D721Med (cell line): ENCODE measurements around the gene FYTTD1.
"Not testable (repeated sequence)": the region's sequence is repeated elsewhere in the genome, so short reads cannot be mapped to it uniquely, and the experiment has no call there.

Experiments
- DNase-seq: peaks from one replicate; pipeline ENCODE4 v3.0.0; 2011; ENCODE audit warnings: low spot score; ENCODE audit not compliant: insufficient read length
- FAIRE-seq: peaks from 2 replicates; lab custom pipeline; 2011; peaks lifted over from hg19 to GRCh38; lab: Jason Lieb, UNC
- TF ChIP-seq, protein P1 (sequence below): IDR thresholded peaks from 2 replicates; pipeline ENCODE4 v1.5.1; 2012; ENCODE audit warnings: mild to moderate bottlenecking, control low read depth; ENCODE audit not compliant: insufficient read depth; ENCODE audit errors: missing control alignments

Gene FYTTD1

DNA sequence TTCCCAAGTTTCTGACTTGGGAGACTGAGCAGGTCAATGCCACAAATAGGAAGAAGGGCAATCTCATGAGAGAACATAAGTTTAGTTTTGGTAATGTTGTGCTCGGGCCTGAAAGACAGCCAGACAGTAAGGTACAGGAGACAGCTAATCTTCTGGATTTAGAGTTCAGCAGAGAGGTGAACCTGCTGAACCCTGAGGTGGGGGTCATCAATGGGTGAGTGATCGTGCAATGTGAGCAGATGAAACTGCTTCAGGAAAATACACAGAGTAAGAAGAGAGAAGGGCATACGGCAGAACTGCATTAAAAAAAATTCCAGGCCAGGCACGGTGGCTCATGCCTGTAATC, 36.2 kb upstream of the FYTTD1 start:
- no peak for DNase-seq
- TF ChIP-seq, protein P1, sequence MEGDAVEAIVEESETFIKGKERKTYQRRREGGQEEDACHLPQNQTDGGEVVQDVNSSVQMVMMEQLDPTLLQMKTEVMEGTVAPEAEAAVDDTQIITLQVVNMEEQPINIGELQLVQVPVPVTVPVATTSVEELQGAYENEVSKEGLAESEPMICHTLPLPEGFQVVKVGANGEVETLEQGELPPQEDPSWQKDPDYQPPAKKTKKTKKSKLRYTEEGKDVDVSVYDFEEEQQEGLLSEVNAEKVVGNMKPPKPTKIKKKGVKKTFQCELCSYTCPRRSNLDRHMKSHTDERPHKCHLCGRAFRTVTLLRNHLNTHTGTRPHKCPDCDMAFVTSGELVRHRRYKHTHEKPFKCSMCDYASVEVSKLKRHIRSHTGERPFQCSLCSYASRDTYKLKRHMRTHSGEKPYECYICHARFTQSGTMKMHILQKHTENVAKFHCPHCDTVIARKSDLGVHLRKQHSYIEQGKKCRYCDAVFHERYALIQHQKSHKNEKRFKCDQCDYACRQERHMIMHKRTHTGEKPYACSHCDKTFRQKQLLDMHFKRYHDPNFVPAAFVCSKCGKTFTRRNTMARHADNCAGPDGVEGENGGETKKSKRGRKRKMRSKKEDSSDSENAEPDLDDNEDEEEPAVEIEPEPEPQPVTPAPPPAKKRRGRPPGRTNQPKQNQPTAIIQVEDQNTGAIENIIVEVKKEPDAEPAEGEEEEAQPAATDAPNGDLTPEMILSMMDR, result no peak
- no peak for FAIRE-seq

- DNase-seq (no peak), FAIRE-seq (no peak)
- TF ChIP-seq, protein P1, result no peak
Measured at GRCh38 chr3:197714251-197714650, 35.4 kb upstream of the FYTTD1 start.

DNA sequence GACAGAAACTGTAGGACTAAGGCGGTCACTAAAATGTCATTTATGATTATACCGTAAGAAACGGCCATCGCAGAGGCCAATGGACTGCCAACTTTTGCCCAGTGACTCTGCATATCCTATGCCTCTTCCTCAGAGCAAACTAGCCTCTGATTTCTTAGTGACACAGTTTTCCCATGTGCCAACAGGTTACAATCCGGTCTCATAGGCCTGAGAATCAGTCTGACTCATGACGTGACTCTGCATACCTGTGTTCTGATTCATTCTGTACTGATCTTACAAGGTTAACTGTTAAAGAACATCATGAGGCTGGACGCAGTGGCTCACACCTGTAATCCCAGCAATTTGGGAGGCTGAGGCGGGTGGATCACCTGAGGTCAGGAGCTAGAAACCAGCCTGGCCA, 30.8 kb upstream of the FYTTD1 start:
- DNase-seq, result no peak
- TF ChIP-seq, protein P1, result no peak
- no peak for FAIRE-seq

DNA sequence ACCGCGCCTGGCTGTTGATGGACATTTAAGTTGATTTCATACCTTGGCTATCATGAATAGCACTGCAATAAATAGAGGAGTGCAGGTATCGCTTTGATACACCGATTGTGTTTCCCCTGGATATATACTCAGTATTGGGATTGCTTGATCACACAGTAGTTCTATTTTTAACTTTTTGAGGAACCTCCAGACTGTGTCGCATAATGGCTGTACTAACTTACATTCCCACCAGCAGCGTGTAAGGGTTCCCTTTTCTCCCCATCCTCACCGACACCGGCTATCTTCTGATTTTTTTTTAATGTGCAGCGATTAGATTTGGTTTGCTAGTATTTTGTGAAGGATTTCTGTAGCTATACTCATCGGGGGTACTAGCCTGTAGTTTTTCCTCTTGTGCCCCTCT, 29.0 kb upstream of the FYTTD1 start:
- FAIRE-seq, result no peak
- no peak for DNase-seq
- TF ChIP-seq, protein P1, result no peak

DNA sequence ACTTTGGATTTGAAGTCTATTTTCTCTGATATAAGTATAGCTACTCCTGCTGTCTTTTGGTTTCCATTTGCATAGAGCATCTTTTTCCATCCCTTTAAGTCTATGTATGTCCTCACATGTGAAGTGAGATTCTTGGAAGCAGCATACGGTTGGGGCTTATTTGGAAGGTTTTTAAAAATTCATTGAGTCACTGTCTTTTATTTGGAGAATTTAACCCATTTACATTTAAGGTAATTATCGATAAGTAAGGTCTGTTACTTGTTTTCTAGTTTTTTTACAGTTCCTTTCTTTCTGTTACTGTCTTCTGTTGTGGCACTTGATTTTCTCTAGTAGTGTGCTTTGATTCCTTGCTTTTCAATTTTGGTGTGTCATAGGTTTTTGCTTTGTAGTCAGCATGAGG, 26.9 kb upstream of the FYTTD1 start:
- no peak for FAIRE-seq
- TF ChIP-seq, protein P1, result no peak

GRCh38 chr3:197727878-197728277, 21.8 kb upstream of the FYTTD1 start:
- FAIRE-seq, DNase-seq: not testable (repeated sequence)

More for the DNA sequence above, 26.9 kb upstream of the FYTTD1 start:
- no peak for DNase-seq

GRCh38 chr3:197728487-197728886, 21.2 kb upstream of the FYTTD1 start:
- TF ChIP-seq, protein P1, result no peak
- DNase-seq (no peak), FAIRE-seq (no peak)

- no peak for DNase-seq
- no peak for FAIRE-seq
- TF ChIP-seq, protein P1, result no peak
Measured at GRCh38 chr3:197730200-197730599, 19.5 kb upstream of the FYTTD1 start.

- DNase-seq, FAIRE-seq: not testable (repeated sequence)
Measured at GRCh38 chr3:197730770-197731169, 18.9 kb upstream of the FYTTD1 start.

DNA sequence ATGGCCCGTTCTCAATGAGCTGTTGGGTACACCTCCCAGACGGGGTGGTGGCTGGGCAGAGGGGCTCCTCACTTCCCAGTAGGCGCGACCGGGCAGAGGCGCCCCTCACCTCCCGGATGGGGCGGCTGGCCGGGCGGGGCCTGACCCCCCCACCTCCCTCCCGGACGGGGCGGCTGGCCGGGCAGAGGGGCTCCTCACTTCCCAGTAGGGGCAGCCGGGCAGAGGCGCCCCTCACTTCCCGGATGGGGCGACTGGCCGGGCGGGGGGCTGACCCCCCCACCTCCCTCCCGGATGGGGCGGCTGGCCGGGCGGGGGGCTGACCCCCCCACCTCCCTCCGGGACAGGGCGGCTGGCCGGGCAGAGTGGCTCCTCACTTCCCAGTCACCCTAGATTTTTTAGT, 18.2 kb upstream of the FYTTD1 start:
- not testable (repeated sequence) for DNase-seq, FAIRE-seq
